IMR-90 (cell line): ENCODE results near the gene EXOC2. TPM values are rescaled to one million over a fixed set of nuclear protein-coding genes. Genes with fewer than 3 reads are reported as not detected.

ENCODE experiments used
- ATAC-seq: fragments of 200-7000 bp; cut with Tn5 transposase; 2 replicates; pipeline ENCODE4 v1.9.1; 2020; ENCODE audit warnings: low read depth, mild to moderate bottlenecking, moderate library complexity
- BruUV-seq: library from RNA; stranded (reverse); fragments of 400-500 nt; replicated peaks from 2 replicates; lab custom pipeline; 2021; lab: Mats Ljungman, UMichigan
- CTCF ChIA-PET: fragments of 300-600 bp; formaldehyde crosslinking; extraction: SDS; loops from one replicate; lab custom pipeline; 2021; ENCODE audit warnings: antibody characterized with exemption; lab: Yijun Ruan, JAX
- POLR2A ChIA-PET: fragments of 300-600 bp; sonication (Branson Sonifier 250); formaldehyde crosslinking; loops from one replicate; lab custom pipeline; 2022; ENCODE audit warnings: antibody characterized with exemption; ENCODE audit not compliant: unreplicated experiment; lab: Charles Lee
- DNase-seq: peaks from one replicate; pipeline ENCODE4 v3.0.0; 2013
- H2AFZ ChIP-seq: replicated peaks from 2 replicates; pipeline ENCODE3; 2013; ENCODE audit warnings: low read length, mild to moderate bottlenecking; ENCODE audit not compliant: poor library complexity
- H2AK5ac ChIP-seq: 2 replicates; pipeline ENCODE4 v1.6.1; 2013; ENCODE audit warnings: low read depth, low read length, inconsistent platforms
- H2AK9ac ChIP-seq: replicated peaks from 2 replicates; pipeline ENCODE3; 2013; ENCODE audit warnings: mild to moderate bottlenecking, low read depth, low read length, moderate library complexity; ENCODE audit not compliant: poor library complexity
- H2BK120ac ChIP-seq: 2 replicates; pipeline ENCODE4 v1.6.1; 2013; ENCODE audit warnings: low read depth, low read length, inconsistent platforms
- H2BK15ac ChIP-seq: 3 replicates; pipeline ENCODE4 v1.6.1; 2013; ENCODE audit warnings: low read depth, low read length, inconsistent platforms
- H2BK20ac ChIP-seq: 2 replicates; pipeline ENCODE4 v1.6.1; 2013; ENCODE audit warnings: low read depth, mild to moderate bottlenecking, inconsistent platforms, low read length, moderate library complexity
- H2BK5ac ChIP-seq: 2 replicates; pipeline ENCODE4 v1.6.1; 2013; ENCODE audit warnings: mild to moderate bottlenecking, low read depth, low read length, inconsistent platforms; ENCODE audit not compliant: poor library complexity, severe bottlenecking
- H3K14ac ChIP-seq: replicated peaks from 2 replicates; pipeline ENCODE4 v1.6.1; 2013; ENCODE audit warnings: low read depth, low read length, inconsistent platforms
- H3K18ac ChIP-seq: 2 replicates; pipeline ENCODE4 v1.6.1; 2013; ENCODE audit warnings: low read depth, low read length, control low read depth
- H3K23ac ChIP-seq: 2 replicates; pipeline ENCODE4 v1.6.1; 2013; ENCODE audit warnings: low read depth, low read length, inconsistent platforms
- H3K27ac ChIP-seq: 2 replicates; pipeline ENCODE4 v1.5.1; 2013; ENCODE audit warnings: mild to moderate bottlenecking, control low read depth, low read length; ENCODE audit not compliant: insufficient read depth
- H3K27me3 ChIP-seq: 2 replicates; pipeline ENCODE4 v1.6.1; 2013; ENCODE audit warnings: low read length; ENCODE audit not compliant: control insufficient read depth, insufficient read depth
- H3K36me3 ChIP-seq: 2 replicates; pipeline ENCODE4 v1.6.1; 2013; ENCODE audit warnings: low read length, mixed read lengths; ENCODE audit not compliant: control insufficient read depth, insufficient read depth
- H3K4ac ChIP-seq: 2 replicates; pipeline ENCODE4 v1.6.1; 2013; ENCODE audit warnings: low read depth, low read length, inconsistent platforms
- H3K4me1 ChIP-seq: 2 replicates; pipeline ENCODE4 v1.6.1; 2013; ENCODE audit warnings: low read length, mixed read lengths; ENCODE audit not compliant: control insufficient read depth, insufficient read depth
- H3K4me2 ChIP-seq: 2 replicates; pipeline ENCODE4 v1.6.1; 2013; ENCODE audit warnings: low read depth, mild to moderate bottlenecking, control low read depth, low read length, moderate library complexity
- H3K4me3 ChIP-seq: 2 replicates; pipeline ENCODE4 v1.5.1; 2013; ENCODE audit warnings: low read depth, mild to moderate bottlenecking, control low read depth, low read length, moderate library complexity; ENCODE audit not compliant: insufficient read depth
- H3K56ac ChIP-seq: 2 replicates; pipeline ENCODE4 v1.6.1; 2013; ENCODE audit warnings: low read length, inconsistent platforms; ENCODE audit not compliant: insufficient read depth; ENCODE audit errors: extremely low read depth
- H3K79me1 ChIP-seq, 2 experiments: 2 replicates each; pipeline ENCODE4 v1.6.1; 2013; ENCODE audit warnings: low read length in 2 of 2, inconsistent platforms in 1 of 2, low read depth in 1 of 2
- H3K9ac ChIP-seq: 2 replicates; pipeline ENCODE4 v1.6.1; 2013; ENCODE audit warnings: low read depth, low read length, control low read depth
- H3K9me1 ChIP-seq: 2 replicates; pipeline ENCODE4 v1.6.1; 2013; ENCODE audit warnings: low read length, inconsistent platforms; ENCODE audit not compliant: insufficient read depth
- H3K9me3 ChIP-seq: 2 replicates; pipeline ENCODE4 v1.6.1; 2013; ENCODE audit warnings: low read length; ENCODE audit not compliant: control insufficient read depth, insufficient read depth
- H4K20me1 ChIP-seq: 2 replicates; pipeline ENCODE4 v1.6.1; 2013; ENCODE audit warnings: low read length, inconsistent platforms; ENCODE audit not compliant: insufficient read depth
- H4K5ac ChIP-seq: 2 replicates; pipeline ENCODE4 v1.6.1; 2013; ENCODE audit warnings: mild to moderate bottlenecking, low read depth, low read length, control low read depth
- H4K8ac ChIP-seq, 2 experiments: 2 replicates each; pipeline ENCODE4 v1.6.1; 2013; ENCODE audit warnings: low read depth in 2 of 2, low read length in 2 of 2, control low read depth in 1 of 2, inconsistent platforms in 1 of 2
- H4K91ac ChIP-seq: 2 replicates; pipeline ENCODE4 v1.6.1; 2013; ENCODE audit warnings: low read depth, low read length, inconsistent platforms; ENCODE audit not compliant: insufficient read depth
- BHLHE40 ChIP-seq: fragments of 150-350 bp; IDR thresholded peaks from 2 replicates; pipeline ENCODE4 v1.6.1; 2016; ENCODE audit warnings: mild to moderate bottlenecking, low read depth, low read length
- CEBPB ChIP-seq: IDR thresholded peaks from 2 replicates; pipeline ENCODE4 v1.6.1; 2012; ENCODE audit warnings: low read depth, low read length, improper control_type of control experiment
- CHD1 ChIP-seq: IDR thresholded peaks from 2 replicates; pipeline ENCODE4 v1.6.1; 2012; ENCODE audit warnings: low read depth, low read length, improper control_type of control experiment
- MAFK ChIP-seq: IDR thresholded peaks from 2 replicates; pipeline ENCODE4 v1.6.1; 2012; ENCODE audit warnings: low read depth, low read length, improper control_type of control experiment
- MXI1 ChIP-seq: IDR thresholded peaks from 2 replicates; pipeline ENCODE4 v1.6.1; 2012; ENCODE audit warnings: low read depth, mild to moderate bottlenecking, low read length, moderate library complexity, borderline replicate concordance
- NFE2L2 ChIP-seq: fragments of 150-350 bp; IDR thresholded peaks from 2 replicates; pipeline ENCODE4 v1.6.1; 2016; ENCODE audit warnings: low read depth, mild to moderate bottlenecking, low read length
- RAD21 ChIP-seq: IDR thresholded peaks from 2 replicates; pipeline ENCODE4 v1.6.1; 2012; ENCODE audit warnings: low read length, improper control_type of control experiment
- RFX5 ChIP-seq: IDR thresholded peaks from 2 replicates; pipeline ENCODE4 v1.8.0; 2012; ENCODE audit warnings: low read depth, mild to moderate bottlenecking, low read length, moderate library complexity
- SMC3 ChIP-seq: fragments of 150-350 bp; IDR thresholded peaks from 2 replicates; pipeline ENCODE4 v1.6.1; 2016; ENCODE audit warnings: low read depth, mild to moderate bottlenecking, antibody characterized with exemption, low read length, moderate library complexity
- WGBS, 2 experiments: methylation state at CpG; one replicate each; pipeline versions ENCODE4 v1.1.5 to v1.1.7; 2013; ENCODE audit warnings: missing lambda C conversion rate in 2 of 2; ENCODE audit not compliant: insufficient read length in 1 of 2; ENCODE audit errors: extremely low coverage in 2 of 2; 5-methylcytosine and 5-hydroxymethylcytosine counted together
- dilution Hi-C: fragments of 300-500 bp; cut with HindIII; formaldehyde crosslinking; loops from one replicate; pipeline ENCODE4 v1.14.3; 2018; ENCODE audit warnings: low sequenced_read_pairs; ENCODE audit not compliant: unreplicated experiment
- in situ Hi-C: fragments of 300-500 bp; cut with MboI; formaldehyde crosslinking; loops from 3 replicates; pipeline ENCODE4 v1.14.3; 2019; ENCODE audit warnings: low sequenced_read_pairs, inconsistent platforms, mixed read lengths
- intact Hi-C: fragments of 100-400 bp; cut with micrococcal nuclease; formaldehyde crosslinking; loops from 2 replicates; pipeline ENCODE4 v1.10.0; 2022
- polyA plus RNA-seq, 3 experiments: library from polyadenylated mRNA; depleted of rRNA; stranded (reverse); fragments of >200 nt; gene quantifications; 2 replicates each; pipeline ENCODE4 v1.2.3, GENCODE V29; 2012; ENCODE audit warnings: low replicate concordance in 1 of 3
- total RNA-seq: library from RNA; depleted of rRNA; stranded (reverse); fragments of >200 nt; gene quantifications from 2 replicates; pipeline ENCODE4 v1.2.3, GENCODE V29; 2012
- TF ChIP-seq, protein P1 (sequence below): fragments of 150-350 bp; IDR thresholded peaks from 2 replicates; pipeline ENCODE4 v1.6.1; 2016; ENCODE audit warnings: low read depth, mild to moderate bottlenecking, low read length, moderate library complexity, borderline replicate concordance
- TF ChIP-seq, protein P2 (sequence below): conservative IDR thresholded peaks from 2 replicates; pipeline ENCODE4 v1.5.1; 2012; ENCODE audit warnings: mild to moderate bottlenecking, low read depth, low read length, improper control_type of control experiment

EXOC2 gene
- total and polyA plus RNA-seq, 2 of the 4 experiments (the other 2 are of a cell fraction), result 13.1 to 37.3 TPM

DNA sequence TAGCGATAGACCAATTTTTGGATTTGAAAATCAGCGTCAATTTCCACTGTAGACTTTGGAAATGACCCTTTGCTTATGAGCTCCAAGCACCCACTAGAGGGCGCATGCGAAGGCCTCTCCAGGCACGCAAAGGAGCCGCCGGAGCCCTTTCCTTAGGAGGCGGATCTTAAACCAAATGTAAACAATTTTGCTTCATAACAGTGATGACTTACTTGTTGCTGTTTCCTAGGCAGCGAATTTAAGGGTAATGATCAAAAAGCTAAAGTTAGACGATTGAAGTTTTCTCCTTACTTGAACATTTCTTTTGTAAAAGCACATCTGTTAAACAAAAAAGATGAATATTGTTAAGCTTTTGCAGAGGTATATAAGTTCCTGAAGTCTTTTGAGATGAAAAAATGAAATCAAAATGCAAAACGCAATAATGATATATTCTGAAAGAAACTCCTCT, 29.2 kb upstream of the EXOC2 start:
- in situ Hi-C loops, result no loop called here
- H3K4me3 ChIP-seq, result no peak overlapping the region
- H4K91ac ChIP-seq, result no peak overlapping the region
- no peak for TF ChIP-seq BHLHE40
- TF ChIP-seq, protein P1, sequence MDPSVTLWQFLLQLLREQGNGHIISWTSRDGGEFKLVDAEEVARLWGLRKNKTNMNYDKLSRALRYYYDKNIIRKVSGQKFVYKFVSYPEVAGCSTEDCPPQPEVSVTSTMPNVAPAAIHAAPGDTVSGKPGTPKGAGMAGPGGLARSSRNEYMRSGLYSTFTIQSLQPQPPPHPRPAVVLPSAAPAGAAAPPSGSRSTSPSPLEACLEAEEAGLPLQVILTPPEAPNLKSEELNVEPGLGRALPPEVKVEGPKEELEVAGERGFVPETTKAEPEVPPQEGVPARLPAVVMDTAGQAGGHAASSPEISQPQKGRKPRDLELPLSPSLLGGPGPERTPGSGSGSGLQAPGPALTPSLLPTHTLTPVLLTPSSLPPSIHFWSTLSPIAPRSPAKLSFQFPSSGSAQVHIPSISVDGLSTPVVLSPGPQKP, result no peak
- TF ChIP-seq CHD1, result no peak
- peak; percentile 90 for TF ChIP-seq SMC3
- TF ChIP-seq RFX5, result no peak
- TF ChIP-seq, protein P2, sequence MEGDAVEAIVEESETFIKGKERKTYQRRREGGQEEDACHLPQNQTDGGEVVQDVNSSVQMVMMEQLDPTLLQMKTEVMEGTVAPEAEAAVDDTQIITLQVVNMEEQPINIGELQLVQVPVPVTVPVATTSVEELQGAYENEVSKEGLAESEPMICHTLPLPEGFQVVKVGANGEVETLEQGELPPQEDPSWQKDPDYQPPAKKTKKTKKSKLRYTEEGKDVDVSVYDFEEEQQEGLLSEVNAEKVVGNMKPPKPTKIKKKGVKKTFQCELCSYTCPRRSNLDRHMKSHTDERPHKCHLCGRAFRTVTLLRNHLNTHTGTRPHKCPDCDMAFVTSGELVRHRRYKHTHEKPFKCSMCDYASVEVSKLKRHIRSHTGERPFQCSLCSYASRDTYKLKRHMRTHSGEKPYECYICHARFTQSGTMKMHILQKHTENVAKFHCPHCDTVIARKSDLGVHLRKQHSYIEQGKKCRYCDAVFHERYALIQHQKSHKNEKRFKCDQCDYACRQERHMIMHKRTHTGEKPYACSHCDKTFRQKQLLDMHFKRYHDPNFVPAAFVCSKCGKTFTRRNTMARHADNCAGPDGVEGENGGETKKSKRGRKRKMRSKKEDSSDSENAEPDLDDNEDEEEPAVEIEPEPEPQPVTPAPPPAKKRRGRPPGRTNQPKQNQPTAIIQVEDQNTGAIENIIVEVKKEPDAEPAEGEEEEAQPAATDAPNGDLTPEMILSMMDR, result peak; percentile 95
- no peak for TF ChIP-seq MXI1
- 0 out of 2 replicates have a peak, but pooled peaks have one; percentile 27 for TF ChIP-seq CEBPB
- TF ChIP-seq MAFK, result 0 out of 2 replicates have a peak, but pooled peaks have one; percentile 1
- TF ChIP-seq RAD21, result peak; percentile 71
- no peak for TF ChIP-seq NFE2L2
- dilution Hi-C loops, result no loop called here
- H3K9me1 ChIP-seq, result no peaks in the 10 kb centered on the region
- H3K27ac ChIP-seq, result no peak overlapping the region
- H3K9ac ChIP-seq, result no peak overlapping the region
- H2AK5ac ChIP-seq, result no peak overlapping the region
- intact Hi-C loops, result loop anchor here (1.0 to 5.0 kb wide), 5 partner anchors 130 to 714 kb away; no protein-coding TSS in a partner anchor
- no peak overlapping the region for H2AFZ ChIP-seq
- no peak overlapping the region for H3K56ac ChIP-seq
- ChIA-PET CTCF (interaction anchor here (0.6 to 1.9 kb wide), 21 partner anchors 9 to 1427 kb away, joined by 3 to 11 read pairs (median 4); no protein-coding TSS in a partner anchor), POLR2A (no interaction called here)
- no peak overlapping the region for H3K4ac ChIP-seq
- no TSS peak for BruUV-seq
- H4K20me1 ChIP-seq, result no peaks in the 10 kb centered on the region
- DNase-seq, result peak; percentile 90
- no peak overlapping the region for H3K18ac ChIP-seq
- H3K4me1 ChIP-seq, result no peaks in the 10 kb centered on the region
- no peak overlapping the region for H2AK9ac ChIP-seq
- H3K23ac ChIP-seq, result no peak overlapping the region
- no peak overlapping the region for H2BK5ac ChIP-seq
- H3K36me3 ChIP-seq, result no peaks in the 10 kb centered on the region
- no peak overlapping the region for H3K4me2 ChIP-seq
- H3K9me3 ChIP-seq, result no peaks in the 10 kb centered on the region
- no peak overlapping the region for H4K5ac ChIP-seq
- 40% methylated on average over 1 of the region's 11 CpGs; no CpG with 5 or more reads in 1 of the 2 experiments for WGBS, 2 experiments
- H2BK20ac ChIP-seq, result no peak overlapping the region
- H3K14ac ChIP-seq, result no peak overlapping the region
- no peak overlapping the region for H2BK120ac ChIP-seq
- ATAC-seq, result peak; percentile 99
- no peak overlapping the region for H4K8ac ChIP-seq
- H3K27me3 ChIP-seq, result peaks cover 6% of the 10 kb centered on the region; the same call in 1 of the 2 replicates
- no peaks in the 10 kb centered on the region for H3K79me1 ChIP-seq
- no peak overlapping the region for H2BK15ac ChIP-seq
